ENCODE measurements around the gene NCOA3. TPM values are rescaled to one million over a fixed set of nuclear protein-coding genes. Genes with fewer than 3 reads are reported as not detected.
"Not testable (repeated sequence)": the region's sequence is repeated elsewhere in the genome, so short reads cannot be mapped to it uniquely, and the experiment has no call there.

Gene NCOA3
- polyA plus RNA-seq, 1 donor: 15.9 TPM

DNA sequence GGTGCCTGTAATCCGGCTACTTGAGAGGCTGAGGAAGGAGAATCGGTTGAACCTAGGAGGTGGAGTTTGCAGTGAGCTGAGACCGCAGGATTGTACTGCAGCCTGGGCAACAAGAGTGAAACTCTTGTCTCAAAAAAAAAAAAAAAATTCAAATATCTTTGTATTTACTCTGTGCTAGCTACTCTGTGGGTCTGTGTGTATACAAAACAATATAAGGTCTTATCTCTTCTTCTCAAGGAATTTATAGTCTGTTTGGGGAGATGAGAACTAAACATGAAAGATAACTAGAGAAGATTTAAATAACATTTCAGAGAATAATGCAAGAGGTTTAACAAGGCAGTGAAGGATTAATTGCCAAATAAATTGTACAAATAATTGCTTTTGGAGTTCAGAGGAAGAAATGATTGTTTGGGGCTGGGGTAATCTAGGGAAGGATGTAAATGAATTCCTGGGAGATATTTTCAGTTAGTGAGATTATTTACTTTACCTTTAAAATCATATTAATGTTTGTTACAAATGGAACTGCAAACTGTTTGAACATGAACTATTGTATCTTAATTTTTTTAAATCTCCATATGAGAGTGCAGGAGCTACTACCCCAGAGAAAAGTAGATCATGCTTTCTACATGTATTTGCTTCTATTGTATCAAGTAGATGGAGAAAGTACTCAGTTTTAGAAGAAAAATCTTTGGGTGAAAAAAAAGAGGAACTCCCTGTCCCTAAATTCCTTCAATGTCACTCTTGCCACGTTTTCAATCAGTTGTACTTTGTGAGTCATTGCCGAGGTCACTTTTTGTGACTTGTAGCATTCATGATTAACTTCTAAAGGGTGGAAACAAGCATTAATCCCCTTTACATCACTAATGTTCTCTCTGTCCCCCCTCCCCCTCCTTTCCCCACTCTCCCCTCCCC is 39.0 kb downstream of the NCOA3 start:
- no peak for DNase-seq

- no peak for DNase-seq
Measured at GRCh38 chr20:47541355-47541922, 39.8 kb downstream of the NCOA3 start.

- DNase-seq: no peak
Measured at GRCh38 chr20:47543006-47543431, 41.3 kb downstream of the NCOA3 start.

GRCh38 chr20:47544240-47544639 is 42.6 kb downstream of the NCOA3 start:
- DNase-seq: no peak

DNA sequence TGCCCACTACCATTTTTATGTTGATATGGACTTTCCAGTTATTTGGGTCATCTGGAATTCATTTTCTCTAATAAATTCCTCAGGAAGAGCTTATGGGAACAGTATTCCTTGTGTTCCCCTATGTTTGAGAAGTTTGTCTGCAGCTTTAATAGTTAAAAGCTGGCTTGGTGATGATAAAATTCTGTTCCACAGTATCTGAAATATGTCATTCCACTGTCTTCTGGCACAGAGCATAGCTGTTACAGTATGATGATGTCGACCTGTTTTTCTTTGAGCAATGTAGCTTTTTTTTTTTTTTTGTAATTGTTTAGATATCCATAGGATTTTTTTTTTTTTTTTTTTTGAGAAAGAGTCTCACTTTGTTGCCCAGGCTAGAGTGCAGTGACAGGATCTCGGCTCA is 43.2 kb downstream of the NCOA3 start:
- no peak for DNase-seq

DNA sequence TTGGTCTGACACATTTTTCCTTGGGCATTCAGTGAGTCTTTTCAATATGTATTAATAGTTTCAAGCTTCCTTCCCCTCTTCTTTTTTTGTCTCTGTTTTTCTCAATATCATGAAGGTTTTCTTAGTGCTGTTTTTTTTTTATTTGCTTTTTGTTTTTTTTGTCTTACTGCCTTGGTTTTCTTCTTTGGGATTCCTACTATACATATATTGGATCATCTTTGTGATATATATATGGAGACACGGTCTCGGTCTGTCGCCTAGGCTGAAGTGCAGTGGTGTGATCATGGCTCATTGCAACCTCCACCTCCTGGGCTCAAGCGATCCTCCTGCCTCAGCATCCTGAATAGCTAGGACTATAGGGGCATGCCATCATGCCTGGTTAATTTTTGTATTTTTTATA is 43.8 kb downstream of the NCOA3 start:
- DNase-seq: no peak

GRCh38 chr20:47546184-47547033 is 44.7 kb downstream of the NCOA3 start:
- no peak for DNase-seq

- DNase-seq: no peak
Measured at GRCh38 chr20:47547034-47547387, 45.3 kb downstream of the NCOA3 start.

GRCh38 chr20:47549671-47550070 is 48.0 kb downstream of the NCOA3 start:
- DNase-seq: no peak

DNA sequence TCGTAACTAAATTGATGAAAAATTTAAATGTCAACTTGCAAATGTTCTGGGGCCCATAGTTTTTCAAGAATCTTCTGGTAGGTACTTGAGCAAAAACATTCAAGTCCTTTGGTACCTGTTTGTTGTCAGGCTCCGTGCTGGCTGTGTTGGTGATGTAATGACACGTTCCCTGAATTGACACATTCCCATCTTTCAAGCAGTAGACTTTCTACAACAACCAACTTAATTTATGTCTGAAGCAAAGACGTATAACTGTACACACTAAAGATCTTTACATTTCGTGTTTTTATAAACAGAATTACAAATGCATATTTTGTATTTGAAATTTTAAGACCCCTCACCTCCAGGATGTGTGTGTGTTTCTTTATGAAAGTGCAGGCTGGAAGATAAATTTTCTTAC is 49.5 kb downstream of the NCOA3 start:
- no peak for DNase-seq

- no peak for DNase-seq
Measured at GRCh38 chr20:47551841-47552240, 50.2 kb downstream of the NCOA3 start.

DNA sequence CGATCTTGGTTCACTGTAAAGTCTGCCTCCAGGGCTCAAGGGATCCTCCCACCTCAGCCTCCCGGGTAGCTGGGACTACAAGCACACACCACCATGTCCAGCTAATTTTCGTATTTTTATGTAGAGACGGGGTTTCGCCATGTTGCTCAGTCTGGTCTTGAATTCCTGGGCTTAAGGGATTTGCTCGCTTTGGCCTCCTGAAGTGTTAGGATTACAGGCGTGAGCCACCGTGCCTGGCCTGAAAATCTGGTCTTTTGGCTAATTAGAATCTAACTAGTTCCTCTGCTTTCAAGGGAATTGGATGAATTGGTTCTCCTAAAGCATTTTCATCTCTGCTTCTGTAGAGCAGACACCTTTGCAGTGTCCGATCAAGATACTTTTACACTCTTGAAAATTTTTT is 51.3 kb downstream of the NCOA3 start:
- DNase-seq: no peak

DNA sequence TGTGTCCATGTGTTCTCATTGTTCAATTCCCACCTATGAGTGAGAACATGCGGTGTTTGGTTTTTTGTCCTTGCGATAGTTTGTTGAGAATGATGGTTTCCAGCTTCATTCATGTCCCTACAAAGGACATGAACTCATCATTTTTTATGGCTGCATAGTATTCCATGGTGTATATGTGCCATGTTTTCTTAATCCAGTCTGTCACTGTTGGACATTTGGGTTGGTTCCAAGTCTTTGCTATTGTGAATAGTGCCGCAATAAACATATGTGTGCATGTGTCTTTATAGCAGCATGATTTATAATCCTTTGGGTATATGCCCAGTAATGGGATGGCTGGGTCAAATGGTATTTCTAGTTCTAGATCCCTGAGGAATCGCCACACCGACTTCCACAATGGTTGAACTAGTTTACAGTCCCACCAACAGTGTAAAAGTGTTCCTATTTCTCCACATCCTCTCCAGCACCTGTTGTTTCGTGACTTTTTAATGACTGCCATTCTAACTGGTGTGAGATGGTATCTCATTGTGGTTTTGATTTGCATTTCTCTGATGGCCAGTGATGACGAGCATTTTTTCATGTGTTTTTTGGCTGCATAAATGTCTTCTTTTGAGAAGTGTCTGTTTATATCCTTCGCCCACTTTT is 52.0 kb downstream of the NCOA3 start:
- DNase-seq: not testable (repeated sequence)

DNA sequence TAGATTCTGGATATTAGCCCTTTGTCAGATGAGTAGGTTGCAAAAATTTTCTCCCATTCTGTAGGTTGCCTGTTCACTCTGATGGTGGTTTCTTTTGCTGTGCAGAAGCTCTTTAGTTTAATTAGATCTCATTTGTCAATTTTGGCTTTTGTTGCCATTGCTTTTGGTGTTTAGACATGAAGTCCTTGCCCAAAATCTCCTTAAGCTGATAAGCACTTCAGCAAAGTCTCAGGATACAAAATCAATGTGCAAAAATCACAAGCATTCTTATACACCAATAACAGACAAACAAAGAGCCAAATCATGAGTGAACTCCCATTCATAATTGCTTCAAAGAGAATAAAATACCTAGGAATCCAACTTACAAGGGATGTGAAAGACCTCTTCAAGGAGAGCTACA is 52.6 kb downstream of the NCOA3 start:
- not testable (repeated sequence) for DNase-seq

DNA sequence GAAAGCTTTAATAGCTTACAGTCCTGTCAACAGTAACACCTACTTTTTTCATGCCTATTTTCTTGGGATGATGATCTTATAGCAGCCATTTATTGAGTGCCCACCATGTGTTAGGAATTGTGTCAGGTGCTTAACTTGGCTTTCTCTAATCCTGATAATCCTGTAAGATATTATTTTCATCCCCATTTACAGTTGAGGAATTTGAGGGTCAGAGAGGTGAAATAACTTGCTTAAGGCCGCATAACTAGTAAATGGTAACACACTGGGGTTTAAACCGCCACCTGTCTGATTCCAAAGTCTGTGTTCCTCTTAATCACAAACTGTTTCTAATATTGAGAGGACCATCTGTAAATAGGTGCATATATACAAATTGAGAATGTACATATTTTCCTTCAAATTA is 55.5 kb downstream of the NCOA3 start:
- DNase-seq: no peak

DNA sequence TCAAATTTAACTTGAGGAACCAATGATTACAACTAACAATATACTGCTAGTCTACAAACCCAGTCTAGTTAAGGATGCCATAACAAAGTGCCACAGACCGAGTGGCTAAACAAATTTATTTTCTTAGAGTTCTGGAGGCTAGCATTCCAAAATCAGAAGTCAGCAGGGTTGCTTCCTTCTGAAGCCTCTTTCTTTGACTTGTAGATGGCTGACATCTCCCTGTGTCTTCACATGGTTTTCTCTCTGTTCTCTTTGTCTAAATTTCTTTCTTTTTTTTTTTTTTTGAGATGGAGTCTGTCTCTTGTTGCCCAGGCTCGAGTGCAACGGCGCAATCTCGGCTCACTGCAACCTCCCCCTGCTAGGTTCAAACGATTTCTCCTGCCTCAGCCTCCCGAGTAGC is 56.1 kb downstream of the NCOA3 start:
- no peak for DNase-seq

DNA sequence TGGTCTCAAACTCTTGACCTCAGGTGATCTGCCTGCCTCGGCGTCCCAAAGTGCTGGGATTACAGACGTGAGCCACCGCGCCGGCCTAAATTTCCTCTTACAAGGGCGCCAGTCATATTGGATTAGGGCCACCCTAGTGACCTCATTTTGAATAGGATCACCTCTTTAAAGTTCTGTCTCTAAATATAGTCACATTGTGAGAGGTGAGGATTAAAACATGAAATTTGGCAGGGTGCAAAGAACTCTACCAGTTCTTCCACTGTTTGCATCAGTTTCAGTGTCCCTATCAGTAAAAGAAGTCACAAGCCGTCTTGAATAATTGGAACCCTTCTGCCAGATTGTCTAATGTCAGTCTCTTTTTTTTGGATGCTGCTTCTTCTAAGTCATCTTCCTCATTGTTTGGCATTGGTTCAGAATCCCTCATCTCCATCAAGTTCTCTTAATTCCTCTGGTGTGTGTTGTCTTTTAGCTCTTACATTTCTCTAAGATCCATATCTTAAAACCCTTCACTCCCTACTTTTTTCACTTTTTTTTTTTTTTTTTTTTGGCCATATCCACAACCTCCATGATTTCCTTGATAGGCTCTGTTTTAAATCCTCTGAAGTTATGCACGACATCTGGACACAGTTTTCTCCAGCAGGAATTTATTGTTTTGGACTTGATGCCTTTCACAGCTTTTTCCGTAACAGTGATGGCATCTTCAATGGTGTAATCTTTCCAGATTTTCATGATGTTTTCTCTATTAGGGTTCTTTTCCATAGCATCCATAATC is 56.8 kb downstream of the NCOA3 start:
- DNase-seq: no peak

DNA sequence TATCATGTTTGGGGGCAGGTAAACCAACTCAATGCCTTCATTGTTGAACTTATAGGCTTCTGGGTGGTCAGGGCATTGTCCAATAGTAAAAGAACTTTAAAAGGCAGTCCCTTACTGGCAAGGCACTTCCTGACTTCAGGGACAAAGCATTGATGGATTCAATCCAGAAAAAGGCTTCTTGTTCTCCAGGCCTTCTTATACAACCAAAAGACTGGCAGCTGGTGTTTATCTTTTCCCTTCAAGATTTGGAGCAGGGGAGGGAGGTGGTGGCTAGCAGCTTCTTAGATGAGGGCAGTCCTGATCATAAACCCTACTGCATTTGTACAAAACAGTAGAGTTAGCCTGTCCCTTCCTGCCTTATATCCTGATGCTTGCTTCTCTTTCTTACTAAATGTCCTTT is 57.5 kb downstream of the NCOA3 start:
- DNase-seq: no peak

GRCh38 chr20:47561180-47561579 is 59.5 kb downstream of the NCOA3 start:
- DNase-seq: no peak

DNA sequence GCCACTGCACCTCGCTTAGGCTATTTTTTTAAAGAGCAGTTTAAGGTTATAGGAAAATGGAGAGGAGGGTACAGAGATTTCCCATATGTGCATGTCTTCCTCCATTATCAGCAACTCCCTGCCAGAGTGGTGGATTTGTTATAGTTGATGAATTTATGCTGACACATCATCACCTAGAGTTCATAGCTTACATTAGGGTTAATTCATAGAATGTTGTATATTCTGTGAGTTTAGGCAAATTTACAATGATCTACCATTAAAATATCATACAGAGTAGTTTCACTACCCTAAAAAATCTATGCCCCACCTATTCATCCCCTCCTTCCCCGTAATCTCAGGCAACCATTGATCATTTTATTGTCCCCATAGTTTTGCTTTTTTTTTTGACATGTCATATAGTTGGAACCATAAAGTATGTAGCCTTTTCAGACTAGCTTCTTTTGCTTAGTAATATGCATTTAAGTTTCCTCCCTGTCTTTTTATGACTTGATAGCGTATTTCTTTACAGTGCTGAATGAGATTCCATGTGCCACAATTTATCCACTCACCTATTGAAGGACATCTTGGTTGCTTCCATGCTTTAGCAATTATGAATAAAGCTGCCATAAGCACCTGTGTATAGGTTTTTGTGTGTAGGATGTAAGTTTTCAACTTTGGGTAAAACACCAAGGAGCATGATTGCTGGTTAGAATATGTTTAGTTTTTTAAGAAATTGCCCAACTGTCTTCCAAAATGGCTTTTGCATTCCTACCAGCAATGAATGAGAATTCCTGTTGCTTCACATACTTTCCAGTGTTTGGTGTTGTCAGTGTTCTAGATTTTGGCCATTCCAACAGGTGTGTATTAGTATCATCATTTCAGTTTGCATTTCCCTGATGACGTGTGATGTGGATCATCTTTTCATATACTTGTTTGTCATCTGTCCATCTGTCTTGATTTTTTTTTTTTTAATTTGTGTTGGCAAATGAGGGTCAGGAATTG is 60.2 kb downstream of the NCOA3 start:
- DNase-seq: no peak

GRCh38 chr20:47566269-47566668 is 64.6 kb downstream of the NCOA3 start:
- DNase-seq: no peak

Measured in hindlimb muscle (tissue), 1 donor.